ENCODE data around the gene CPNE1.

Gene CPNE1

GRCh38 chr20:35619196-35620095 is 45.3 kb downstream of the CPNE1 start:
- TF ChIP-seq CTCF (IDR thresholded peaks at IDR 0.05; ENCODE audit: low read length, missing control alignments), result peak; percentile 43
- DNase-seq (ENCODE audit: low read depth), result peak; percentile 84
- H3K4me3 ChIP-seq (replicated peaks; ENCODE audit: low read depth, low read length), result peak overlapping the region; percentile 61

- no peak for TF ChIP-seq CTCF (IDR thresholded peaks at IDR 0.05; ENCODE audit: low read length, missing control alignments)
- peak; percentile 39 for DNase-seq (ENCODE audit: low read depth)
- H3K4me3 ChIP-seq (replicated peaks; ENCODE audit: low read depth, low read length), result peak overlapping the region; percentile 61
Observed at GRCh38 chr20:35618263-35619131, 46.2 kb downstream of the CPNE1 start.

GRCh38 chr20:35617397-35618262 is 47.1 kb downstream of the CPNE1 start:
- TF ChIP-seq CTCF (IDR thresholded peaks at IDR 0.05; ENCODE audit: low read length, missing control alignments), result peak; percentile 39
- peak overlapping the region; percentile 61 for H3K4me3 ChIP-seq (replicated peaks; ENCODE audit: low read depth, low read length)
- DNase-seq (ENCODE audit: low read depth), result peak; percentile 56

GRCh38 chr20:35616465-35617396 is 48.0 kb downstream of the CPNE1 start:
- peak; percentile 100 for DNase-seq (ENCODE audit: low read depth)
- peak overlapping the region; percentile 61 for H3K4me3 ChIP-seq (replicated peaks; ENCODE audit: low read depth, low read length)
- no peak for TF ChIP-seq CTCF (IDR thresholded peaks at IDR 0.05; ENCODE audit: low read length, missing control alignments)

- H3K4me3 ChIP-seq (replicated peaks; ENCODE audit: low read depth, low read length), result peak within 1 kb of the TSS; percentile 61
- TF ChIP-seq CTCF (IDR thresholded peaks at IDR 0.05; ENCODE audit: low read length, missing control alignments), result no peak
- peak; percentile 82 for DNase-seq (ENCODE audit: low read depth)
Observed at GRCh38 chr20:35615667-35616464, 48.8 kb downstream of the CPNE1 start, which contains the start of gene SPAG4. Gene SPAG4, plus strand, starts transcription at chr20:35615829. Its CDS starts 175 bp downstream, at chr20:35616004.

All from fibroblast of pulmonary artery (primary cell).